Right lobe of liver (tissue), 4 donors: ENCODE measurements around the gene LCLAT1.

Source experiments
- CTCF ChIP-seq, 4 donors: fragments of 200-600 bp in 3 of 4; fragments of 450-650 bp in 1 of 4; IDR thresholded peaks; one replicate each; pipeline versions ENCODE4 v1.5.1 to v1.8.0; 2016 to 2022; ENCODE audit warnings: antibody characterized with exemption in 4 of 4, mild to moderate bottlenecking in 2 of 4
- POLR2A ChIP-seq: fragments of 450-650 bp; IDR thresholded peaks from one replicate; pipeline ENCODE4 v1.6.1; 2017; ENCODE audit warnings: antibody characterized with exemption, mild to moderate bottlenecking
- donor health status: DM: no; HTN: no; CAD: no.
- donor health status: DM: no; HTN: no; CAD: no.
- donor health status: DM: no; HTN: yes; CAD: no.

GRCh38 chr2:30611583-30611982, 164.5 kb downstream of the LCLAT1 start:
- TF ChIP-seq CTCF (IDR thresholded peaks at IDR 0.05) (no peak), POLR2A (no peak)
